K562 treated with DMSO at 1 percent for 12 hours (cell line): Measurements from ENCODE around the gene TMEM220. TPM values are rescaled to one million over a fixed set of nuclear protein-coding genes. Genes with fewer than 3 reads are reported as not detected.

Experiments
- total RNA-seq: library from RNA; unstranded; fragments of 300-600 nt; gene quantifications from 2 replicates; pipeline ENCODE4 v1.2.3, GENCODE V29; 2022; ENCODE audit not compliant: insufficient read depth

Gene TMEM220
- 0.32 TPM in 1 of 2 replicates, not detected in the other for total RNA-seq

DNA sequence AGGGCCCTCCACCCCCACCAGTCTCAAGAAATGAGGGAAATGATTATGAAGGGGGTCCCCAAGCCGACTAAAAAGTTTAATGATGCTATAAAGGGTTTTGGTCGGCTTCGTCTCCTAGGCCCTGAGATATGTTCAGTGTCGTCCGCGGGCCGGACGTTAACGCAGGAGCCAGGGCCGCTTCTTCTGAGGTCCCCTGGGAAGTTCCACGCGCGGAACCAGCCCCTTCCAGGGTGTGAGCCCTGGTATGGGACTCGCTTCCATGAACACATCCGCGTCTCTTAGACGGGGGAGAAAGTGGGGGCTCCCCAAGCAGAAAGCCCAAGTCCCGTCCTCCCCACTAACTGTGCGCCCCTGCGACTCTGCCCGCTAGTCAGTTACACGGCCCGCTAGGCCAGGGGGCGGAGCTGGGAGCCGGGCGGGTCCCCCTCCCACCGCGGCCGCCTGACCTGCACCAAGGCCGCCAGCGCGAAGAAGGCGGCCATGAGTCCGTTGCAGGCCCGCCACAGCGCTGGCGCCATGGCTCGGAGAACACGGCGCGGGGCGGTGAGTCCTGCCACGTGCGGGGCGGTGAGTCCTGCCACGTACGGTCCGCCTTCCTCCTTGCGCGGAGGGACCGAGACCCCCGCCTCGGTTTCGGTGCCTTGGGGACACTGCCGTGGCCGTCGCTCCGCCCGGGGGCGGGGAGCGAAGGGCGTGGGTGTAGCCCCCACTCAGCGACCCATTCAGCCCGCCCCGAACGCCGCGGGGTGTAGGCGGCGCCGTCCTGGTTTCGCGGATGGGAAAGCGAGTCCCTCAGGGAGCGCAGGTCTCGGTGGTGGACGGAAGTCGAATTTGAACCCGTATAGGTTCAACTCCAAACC, at the start of gene TMEM220:
TSS of gene TMEM220 (minus strand) at position 690 of the 860 bp plus-strand sequence. CDS start at position 518, 172 bp downstream.

GRCh38 chr17:10697092-10698081, 32.4 kb downstream of the TMEM220 start, which contains the start of the genes ADPRM and SCO1:
Gene ADPRM (plus strand): TSS chr17:10697594. CDS start chr17:10704927, 7,333 bp downstream.
Gene SCO1 (minus strand): TSS chr17:10697533. CDS start chr17:10697507, 26 bp downstream.

Other genes starting within 250 kb of the TMEM220 start
- gene MYH1, start 211.5 kb downstream of the TMEM220 start, total RNA-seq, result not detected in 2 replicates
- not detected in 2 replicates for gene MYH2, start 180.4 kb downstream of the TMEM220 start, total RNA-seq
- gene MYH3, start 72.7 kb downstream of the TMEM220 start, total RNA-seq, result 0.19 TPM in 1 of 2 replicates, not detected in the other
- gene SCO1, start 32.5 kb downstream of the TMEM220 start, total RNA-seq, result 7.2 and 11.2 TPM in 2 replicates
- gene ADPRM, start 32.4 kb downstream of the TMEM220 start, total RNA-seq, result 8.2 and 9.3 TPM in 2 replicates
- not detected in 2 replicates for gene TMEM238L, start 74.1 kb upstream of the TMEM220 start, total RNA-seq
- gene PIRT, start 108.1 kb upstream of the TMEM220 start, total RNA-seq, result not detected in 2 replicates